Upper lobe of left lung (tissue), 6 donors: ENCODE measurements around the gene VPS39. TPM values are rescaled to one million over a fixed set of nuclear protein-coding genes. Genes with fewer than 3 reads are reported as not detected.

Experiments
- ATAC-seq, 2 donors: fragments of 200-7000 bp; cut with Tn5 transposase; one replicate each; pipeline ENCODE4 v1.9.1; 2022; ENCODE audit warnings: mild to moderate bottlenecking in 2 of 2, moderate library complexity in 2 of 2; ENCODE audit not compliant: low FRiP score in 2 of 2
- DNase-seq, 2 donors: peaks; one replicate each; pipeline ENCODE4 v3.0.0-alpha.2; 2019 to 2020
- H3K27ac ChIP-seq, 4 donors: fragments of 200-600 bp; sonication (generic); one replicate each; pipeline ENCODE4 v1.5.1; 2016 to 2019
- H3K27me3 ChIP-seq, 4 donors: fragments of 200-600 bp; sonication (generic); one replicate each; pipeline ENCODE4 v1.5.1; 2017 to 2019
- H3K36me3 ChIP-seq, 4 donors: fragments of 200-600 bp; sonication (generic); one replicate each; pipeline ENCODE4 v1.5.1; 2016 to 2019
- H3K4me1 ChIP-seq, 4 donors: fragments of 200-600 bp; sonication (generic); one replicate each; pipeline ENCODE4 v1.5.1; 2018 to 2019
- H3K4me3 ChIP-seq, 4 donors: fragments of 200-600 bp; sonication (generic); one replicate each; pipeline ENCODE4 v1.5.1; 2017 to 2019; ENCODE audit warnings: mild to moderate bottlenecking in 2 of 4, moderate library complexity in 1 of 4
- H3K9me3 ChIP-seq, 4 donors: fragments of 200-600 bp; sonication (generic); one replicate each; pipeline ENCODE4 v1.5.1; 2018 to 2019
- CTCF ChIP-seq, 6 experiments: fragments of 450-650 bp in 4 of 6; fragments of 200-600 bp in 2 of 6; sonication (generic) in 2 of 6; IDR thresholded peaks; one replicate each; pipeline ENCODE4 v1.5.1; 2016 to 2019; ENCODE audit warnings: antibody characterized with exemption in 6 of 6
- EP300 ChIP-seq, 4 donors: sonication (generic); formaldehyde crosslinking; IDR thresholded peaks; one replicate each; pipeline ENCODE4 v1.5.1; 2017; ENCODE audit warnings: antibody characterized with exemption in 4 of 4, control low read depth in 2 of 4
- POLR2A ChIP-seq, 4 donors: fragments of 450-650 bp; IDR thresholded peaks; one replicate each; pipeline ENCODE4 v1.5.1; 2016 to 2017; ENCODE audit warnings: antibody characterized with exemption in 4 of 4, mild to moderate bottlenecking in 2 of 4
- POLR2AphosphoS5 ChIP-seq, 2 donors: sonication (generic); formaldehyde crosslinking; IDR thresholded peaks; one replicate each; pipeline ENCODE4 v1.5.1; 2017; ENCODE audit warnings: antibody characterized with exemption in 2 of 2
- WGBS, 2 donors: methylation state at CpG; one replicate each; pipeline ENCODE4 v1.1.5; 2017 to 2018; 5-methylcytosine and 5-hydroxymethylcytosine counted together
- small RNA-seq, 4 donors: library from RNA; depleted of rRNA; stranded (forward); fragments of <200 nt; gene quantifications; one replicate each; pipeline ENCODE3, GENCODE V24; 2016
- total RNA-seq, 6 donors: library from RNA; depleted of rRNA in 4 of 6; stranded (reverse); fragments of >200 nt in 4 of 6; gene quantifications; one replicate each; pipeline versions ENCODE4 v1.1.0 to v1.2.1, GENCODE V29; 2016 to 2021
- donor health status: DM: no; HTN: no; CAD: no; lungs with moderate emphysema.
- donor health status: DM: no; HTN: yes; CAD: no; lungs with severe emphysema.

The VPS39 gene
- total RNA-seq, 6 donors from 2014 or later = 56.4 to 325 (median 85.3) TPM

- DNase-seq = peak in 1 of 2 donors; percentile 48
- no peak for ATAC-seq
- 51 to 57% methylated on average over 3 of the region's 3 CpGs for WGBS, 2 donors
Measured at GRCh38 chr15:42110367-42110766, 97.7 kb downstream of the VPS39 start.

GRCh38 chr15:42108806-42109205, 99.3 kb downstream of the VPS39 start:
- H3K27ac ChIP-seq = no peak overlapping the region
- WGBS, 2 donors = 45 to 66% methylated on average over 3 of the region's 3 CpGs
- peak in 1 of 2 donors; percentile 21 for ATAC-seq
- peaks cover 13 to 37% (median 31%) of the 10 kb centered on the region in 4 donors for H3K4me1 ChIP-seq
- H3K36me3 ChIP-seq = no peaks in the 10 kb centered on the region
- H3K4me3 ChIP-seq = no peak overlapping the region
- H3K9me3 ChIP-seq = no peaks in the 10 kb centered on the region
- no peak for DNase-seq
- no peaks in the 10 kb centered on the region for H3K27me3 ChIP-seq
- TF ChIP-seq POLR2A (IDR thresholded peaks at IDR 0.05) = no peak
- no peak for TF ChIP-seq POLR2AphosphoS5 (IDR thresholded peaks at IDR 0.05)
- TF ChIP-seq CTCF (IDR thresholded peaks at IDR 0.05) = no peak
- TF ChIP-seq EP300 (IDR thresholded peaks at IDR 0.05) = no peak

More at GRCh38 chr15:42110367-42110766, 97.7 kb downstream of the VPS39 start:
- no peaks in the 10 kb centered on the region for H3K36me3 ChIP-seq
- no peaks in the 10 kb centered on the region for H3K27me3 ChIP-seq
- TF ChIP-seq EP300 (IDR thresholded peaks at IDR 0.05) = no peak
- TF ChIP-seq POLR2AphosphoS5 (IDR thresholded peaks at IDR 0.05) = no peak
- no peak for TF ChIP-seq CTCF (IDR thresholded peaks at IDR 0.05)
- no peak for TF ChIP-seq POLR2A (IDR thresholded peaks at IDR 0.05)
- peaks cover 13 to 25% (median 23%) of the 10 kb centered on the region in 4 donors for H3K4me1 ChIP-seq
- no peak overlapping the region for H3K4me3 ChIP-seq
- H3K9me3 ChIP-seq = no peaks in the 10 kb centered on the region
- H3K27ac ChIP-seq = no peak overlapping the region

Small RNA genes within 50 kb of the gene (small RNA-seq; reads per million reads assigned to genes)
- gene MIR627 = 0 to 1.6 (median 0.07) reads per million in 4 donors

Other genes with a start within 250 kb of the VPS39 start
- 10 to 100 TPM; 23.0 to 46.4 (median 31.5) TPM for gene EHD4, start 235.7 kb downstream of the VPS39 start, total RNA-seq
- gene PLA2G4E, start 187.3 kb downstream of the VPS39 start, total RNA-seq = 1 to 10 TPM in 2 of 6 donors, under 1 TPM in 2, not detected in 2; 0.13 to 5.2 (median 1.1) TPM
- not detected for gene PLA2G4D, start 113.7 kb downstream of the VPS39 start, total RNA-seq
- 100 to 1,000 TPM in 3 of 6 donors, 10 to 100 TPM in 3; 57.8 to 162 (median 99.8) TPM for gene PLA2G4F, start 51.7 kb downstream of the VPS39 start, total RNA-seq
- gene GANC, start 64.9 kb upstream of the VPS39 start, total RNA-seq = 100 to 1,000 TPM in 3 of 6 donors, 10 to 100 TPM in 3; 67.3 to 295 (median 99.8) TPM
- 100 to 1,000 TPM in 4 of 6 donors, 10 to 100 TPM in 2; 50.2 to 242 (median 119) TPM for gene TMEM87A, start 65.1 kb upstream of the VPS39 start, total RNA-seq
- gene CAPN3, start 151.2 kb upstream of the VPS39 start, total RNA-seq = 100 to 1,000 TPM in 1 of 6 donors, 10 to 100 TPM in 5; 24.0 to 369 (median 54.3) TPM